ENCODE measurements around the gene BAK1. TPM values are rescaled to one million over a fixed set of nuclear protein-coding genes. Genes with fewer than 3 reads are reported as not detected.

BAK1 gene
- total RNA-seq, 1 experiment from 2014 or later, result 40.0 TPM

DNA sequence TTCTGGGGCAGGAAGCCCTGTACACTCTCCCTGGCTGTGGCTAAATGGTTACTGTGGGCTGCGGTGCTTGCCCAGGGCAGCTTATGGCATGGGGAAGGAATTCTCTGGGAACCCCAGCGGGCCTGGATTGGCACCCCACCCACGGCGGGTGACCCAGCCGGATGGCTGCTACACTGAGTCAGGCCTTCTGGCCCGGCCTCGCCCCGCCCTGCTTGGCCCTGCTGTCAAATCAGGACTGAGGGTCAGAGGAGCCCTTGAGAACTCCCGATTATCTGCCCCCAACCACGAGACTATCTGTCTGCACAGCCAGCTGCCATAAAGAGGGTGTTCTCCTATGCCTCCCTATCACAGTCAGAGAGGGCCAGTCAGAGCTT, 33.7 kb upstream of the BAK1 start:
- no peak overlapping the region for H2AFZ ChIP-seq (ENCODE audit: low read length)
- no peak overlapping the region for H3K56ac ChIP-seq (ENCODE audit: insufficient read length, low read depth, low read length)
- no peak overlapping the region for H3K4ac ChIP-seq (ENCODE audit: low read depth, low read length)
- DNase-seq, result no peak
- TF ChIP-seq, protein P1, sequence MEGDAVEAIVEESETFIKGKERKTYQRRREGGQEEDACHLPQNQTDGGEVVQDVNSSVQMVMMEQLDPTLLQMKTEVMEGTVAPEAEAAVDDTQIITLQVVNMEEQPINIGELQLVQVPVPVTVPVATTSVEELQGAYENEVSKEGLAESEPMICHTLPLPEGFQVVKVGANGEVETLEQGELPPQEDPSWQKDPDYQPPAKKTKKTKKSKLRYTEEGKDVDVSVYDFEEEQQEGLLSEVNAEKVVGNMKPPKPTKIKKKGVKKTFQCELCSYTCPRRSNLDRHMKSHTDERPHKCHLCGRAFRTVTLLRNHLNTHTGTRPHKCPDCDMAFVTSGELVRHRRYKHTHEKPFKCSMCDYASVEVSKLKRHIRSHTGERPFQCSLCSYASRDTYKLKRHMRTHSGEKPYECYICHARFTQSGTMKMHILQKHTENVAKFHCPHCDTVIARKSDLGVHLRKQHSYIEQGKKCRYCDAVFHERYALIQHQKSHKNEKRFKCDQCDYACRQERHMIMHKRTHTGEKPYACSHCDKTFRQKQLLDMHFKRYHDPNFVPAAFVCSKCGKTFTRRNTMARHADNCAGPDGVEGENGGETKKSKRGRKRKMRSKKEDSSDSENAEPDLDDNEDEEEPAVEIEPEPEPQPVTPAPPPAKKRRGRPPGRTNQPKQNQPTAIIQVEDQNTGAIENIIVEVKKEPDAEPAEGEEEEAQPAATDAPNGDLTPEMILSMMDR (conservative IDR thresholded peaks at IDR 0.05), result no peak
- no peak overlapping the region for H3K23ac ChIP-seq (ENCODE audit: insufficient read length, low read depth, low read length)
- H3K18ac ChIP-seq (ENCODE audit: insufficient read length, low read depth, low read length), result no peak overlapping the region
- H4K91ac ChIP-seq (ENCODE audit: insufficient read length, low read depth, low read length), result no peak overlapping the region
- no peaks in the 10 kb centered on the region for H3K79me2 ChIP-seq (ENCODE audit: insufficient read depth, low read length)
- H4K5ac ChIP-seq (ENCODE audit: insufficient read length, low read depth, low read length), result no peak overlapping the region
- H3T11ph ChIP-seq (ENCODE audit: low read length), result no peak overlapping the region
- no peak overlapping the region for H4K8ac ChIP-seq (replicated peaks; ENCODE audit: insufficient read length, low read depth, low read length)
- H2BK15ac ChIP-seq (ENCODE audit: low read depth, low read length), result no peak overlapping the region
- Mint-ChIP-seq H3K4me1 (peaks cover 25 to 36% of the 10 kb centered on the region in 2 experiments), H3K36me3 (ENCODE audit: insufficient read depth in 1 of 3, low read depth in 3 of 3) (no peaks in the 10 kb centered on the region), H3K27me3 (ENCODE audit: low read depth) (peaks cover 25% of the 10 kb centered on the region), H3K9me3 (peaks cover 0 to 5% of the 10 kb centered on the region in 2 experiments; a peak in 1 of 5 replicates), H3K4me3 (no peak overlapping the region), H3K27ac (no peak overlapping the region)
- no peak overlapping the region for H2BK20ac ChIP-seq (ENCODE audit: low read depth, low read length, poor library complexity, severe bottlenecking)
- no peaks in the 10 kb centered on the region for H4K20me1 ChIP-seq (ENCODE audit: control insufficient read depth, insufficient read depth, insufficient read length)
- no peaks in the 10 kb centered on the region for H3K79me1 ChIP-seq (ENCODE audit: insufficient read depth, low read depth, low read length, poor library complexity, severe bottlenecking)
- H2BK12ac ChIP-seq (ENCODE audit: insufficient read length, low read depth, low read length), result no peak overlapping the region
- H3K9me3 ChIP-seq (ENCODE audit: control insufficient read depth, low read depth, low read length), result no peaks in the 10 kb centered on the region
- no peak overlapping the region for H2BK120ac ChIP-seq (ENCODE audit: low read depth, low read length, poor library complexity, severe bottlenecking)
- no peak overlapping the region for H3K9ac ChIP-seq (ENCODE audit: extremely low read depth, insufficient read length, low read length)
- no peak overlapping the region for H3K4me2 ChIP-seq (ENCODE audit: insufficient read depth, insufficient read length, low read length)
- H2AK5ac ChIP-seq (ENCODE audit: insufficient read length, low read length), result no peak overlapping the region
- no peak overlapping the region for H3K27ac ChIP-seq (ENCODE audit: insufficient read length, low read depth, low read length)
- H3K14ac ChIP-seq (ENCODE audit: insufficient read depth, low read length), result 0 out of 2 replicates have a peak overlapping the region, but pooled peaks have one; percentile 69
- no peaks in the 10 kb centered on the region for H3K23me2 ChIP-seq (ENCODE audit: insufficient read length, low read depth, low read length, poor library complexity, severe bottlenecking)
- WGBS (ENCODE audit: extremely low coverage, insufficient read length, low lambda C conversion rate), result no CpG with 5 or more reads among the region's 10 CpGs
- H3K27me3 ChIP-seq (ENCODE audit: insufficient read depth, low read length), result no peaks in the 10 kb centered on the region
- H2BK5ac ChIP-seq (ENCODE audit: insufficient read length, low read length), result no peak overlapping the region
- peaks cover 4% of the 10 kb centered on the region; the same call in 1 of the 2 replicates for H3K4me1 ChIP-seq (ENCODE audit: insufficient read depth, low read length)
